Right kidney (tissue), 9 donors: ENCODE results near the gene DNAJC25.
A peak's percentile ranks its signal among the peaks of the same experiment; 100 is the strongest.
"Not testable (repeated sequence)": the region's sequence is repeated elsewhere in the genome, so short reads cannot be mapped to it uniquely, and the experiment has no call there.

Experiments used
- DNase-seq: peaks from one replicate; pipeline ENCODE4 v3.0.0-alpha.2; 2016
- long read RNA-seq, 8 donors: transcript quantifications; one replicate each; lab custom pipeline, GENCODE V29; 2026

The DNAJC25 gene
- long read RNA-seq, donor 1, transcript DNAJC25-201 (4 exons, 2,268 nt): major isoform, 6 of 13 reads
- long read RNA-seq, donor 1, partial matches to known transcripts: 6 of 13 reads
- long read RNA-seq, donor 1, other reads (novel, unspliced or antisense): 0 of 13 reads
- long read RNA-seq, donor 2, partial matches to known transcripts: 0 of 2 reads
- long read RNA-seq, donor 2, other reads (novel, unspliced or antisense): 0 of 2 reads
- long read RNA-seq, donor 3, partial matches to known transcripts: 0 of 4 reads
- long read RNA-seq, donor 3, other reads (novel, unspliced or antisense): 0 of 4 reads
- long read RNA-seq, donor 4, partial matches to known transcripts: 5 of 10 reads
- long read RNA-seq, donor 4, other reads (novel, unspliced or antisense): 0 of 10 reads
- long read RNA-seq, donor 5, transcript DNAJC25-201 (4 exons, 2,268 nt): major isoform, 6 of 8 reads
- long read RNA-seq, donor 5, partial matches to known transcripts: 0 of 8 reads
- long read RNA-seq, donor 5, other reads (novel, unspliced or antisense): 0 of 8 reads
- long read RNA-seq, donor 6, partial matches to known transcripts: 0 of 3 reads
- long read RNA-seq, donor 6, other reads (novel, unspliced or antisense): 0 of 3 reads
- long read RNA-seq, donor 7, transcript DNAJC25-201 (4 exons, 2,268 nt): major isoform, 8 of 18 reads
- long read RNA-seq, donor 7, partial matches to known transcripts: 6 of 18 reads
- long read RNA-seq, donor 7, other reads (novel, unspliced or antisense): 0 of 18 reads
- long read RNA-seq, donor 8, transcript DNAJC25-201 (4 exons, 2,268 nt): major isoform, 5 of 8 reads
- long read RNA-seq, donor 8, partial matches to known transcripts: 0 of 8 reads
- long read RNA-seq, donor 8, other reads (novel, unspliced or antisense): 0 of 8 reads

GRCh38 chr9:111631214-111631971, at the start of gene DNAJC25:
TSS of gene DNAJC25 (plus strand) at chr9:111631334. CDS start at chr9:111631408, 74 bp downstream.
- DNase-seq: peak; percentile 94

- DNase-seq: no peak
Measured at GRCh38 chr9:111582888-111583287, 48.2 kb upstream of the DNAJC25 start.

- DNase-seq: no peak
Measured at GRCh38 chr9:111586378-111586777, 44.8 kb upstream of the DNAJC25 start.

- no peak for DNase-seq
Measured at GRCh38 chr9:111588846-111589245, 42.3 kb upstream of the DNAJC25 start.

GRCh38 chr9:111597852-111598732, 33.0 kb upstream of the DNAJC25 start:
- peak; percentile 78 for DNase-seq

GRCh38 chr9:111598733-111599091, 32.4 kb upstream of the DNAJC25 start:
- peak; percentile 79 for DNase-seq

- peak; percentile 90 for DNase-seq
Measured at GRCh38 chr9:111599092-111599954, 31.8 kb upstream of the DNAJC25 start, which contains the start of gene PTGR1. TSS of gene PTGR1 (minus strand) at chr9:111599647. CDS start at chr9:111597422, 2,225 bp downstream.

GRCh38 chr9:111599955-111600343, 31.2 kb upstream of the DNAJC25 start:
- no peak for DNase-seq

- DNase-seq: no peak
Measured at GRCh38 chr9:111601237-111602018, 29.7 kb upstream of the DNAJC25 start.

- DNase-seq: no peak
Measured at GRCh38 chr9:111603041-111603440, 28.1 kb upstream of the DNAJC25 start.

- DNase-seq: no peak
Measured at GRCh38 chr9:111604054-111604615, 27.0 kb upstream of the DNAJC25 start.

- no peak for DNase-seq
Measured at GRCh38 chr9:111605041-111605559, 26.0 kb upstream of the DNAJC25 start.

GRCh38 chr9:111610149-111610548, 21.0 kb upstream of the DNAJC25 start:
- DNase-seq: no peak

GRCh38 chr9:111610845-111611244, 20.3 kb upstream of the DNAJC25 start:
- DNase-seq: no peak

- no peak for DNase-seq
Measured at GRCh38 chr9:111613436-111614040, 17.6 kb upstream of the DNAJC25 start.

- DNase-seq: no peak
Measured at GRCh38 chr9:111615928-111616327, 15.2 kb upstream of the DNAJC25 start.

- not testable (repeated sequence) for DNase-seq
Measured at GRCh38 chr9:111617349-111617748, 13.8 kb upstream of the DNAJC25 start.

GRCh38 chr9:111621895-111622480, 9.1 kb upstream of the DNAJC25 start:
- no peak for DNase-seq
